ENCODE results near the gene CRACDL.
"Not testable (repeated sequence)": the region's sequence is repeated elsewhere in the genome, so short reads cannot be mapped to it uniquely, and the experiment has no call there.

Gene CRACDL

GRCh38 chr2:98901291-98901690 is 34.7 kb downstream of the CRACDL start:
- DNase-seq (ENCODE audit: low read depth): no peak
- no peak overlapping the region for H3K4me3 ChIP-seq (ENCODE audit: low read depth, low read length)
- no peak for TF ChIP-seq CTCF (IDR thresholded peaks at IDR 0.05; ENCODE audit: control insufficient read depth, extremely low read depth, insufficient read depth)

GRCh38 chr2:98900721-98901120 is 35.3 kb downstream of the CRACDL start:
- TF ChIP-seq CTCF (IDR thresholded peaks at IDR 0.05; ENCODE audit: control insufficient read depth, extremely low read depth, insufficient read depth): no peak

GRCh38 chr2:98899703-98900078 is 36.3 kb downstream of the CRACDL start:
- H3K4me3 ChIP-seq (ENCODE audit: low read depth, low read length); DNase-seq (ENCODE audit: low read depth): not testable (repeated sequence)

More at GRCh38 chr2:98900721-98901120, 35.3 kb downstream of the CRACDL start:
- no peak overlapping the region for H3K4me3 ChIP-seq (ENCODE audit: low read depth, low read length)
- DNase-seq (ENCODE audit: low read depth): no peak

- DNase-seq (ENCODE audit: low read depth): no peak
- H3K4me3 ChIP-seq (ENCODE audit: low read depth, low read length): no peak overlapping the region
- no peak for TF ChIP-seq CTCF (IDR thresholded peaks at IDR 0.05; ENCODE audit: control insufficient read depth, extremely low read depth, insufficient read depth)
These were observed 36.9 kb downstream of the CRACDL start for GRCh38 chr2:98899041-98899702.

- TF ChIP-seq CTCF (IDR thresholded peaks at IDR 0.05; ENCODE audit: control insufficient read depth, extremely low read depth, insufficient read depth): no peak
- no peak for DNase-seq (ENCODE audit: low read depth)
- no peak overlapping the region for H3K4me3 ChIP-seq (ENCODE audit: low read depth, low read length)
These were observed 37.6 kb downstream of the CRACDL start for GRCh38 chr2:98898423-98898841.

- no peak for TF ChIP-seq CTCF (IDR thresholded peaks at IDR 0.05; ENCODE audit: control insufficient read depth, extremely low read depth, insufficient read depth)
- no peak for DNase-seq (ENCODE audit: low read depth)
- no peak overlapping the region for H3K4me3 ChIP-seq (ENCODE audit: low read depth, low read length)
These were observed 38.3 kb downstream of the CRACDL start for GRCh38 chr2:98897746-98898145.

- no peak for TF ChIP-seq CTCF (IDR thresholded peaks at IDR 0.05; ENCODE audit: control insufficient read depth, extremely low read depth, insufficient read depth)
These were observed 39.1 kb downstream of the CRACDL start for GRCh38 chr2:98896944-98897343.

More at GRCh38 chr2:98896944-98897343, 39.1 kb downstream of the CRACDL start:
- DNase-seq (ENCODE audit: low read depth): no peak
- no peak overlapping the region for H3K4me3 ChIP-seq (ENCODE audit: low read depth, low read length)

All from LNCaP clone FGC (cell line).